Dedifferentiated amniotic fluid mesenchymal stem cell (primary cell): ENCODE results near the gene CDC25A.
"Not testable (repeated sequence)": the region's sequence is repeated elsewhere in the genome, so short reads cannot be mapped to it uniquely, and the experiment has no call there.

Source experiments
- DNase-seq: peaks from one replicate; pipeline ENCODE4 v3.0.0-alpha.2; 2016; ENCODE audit errors: extremely low spot score

Gene CDC25A

DNA sequence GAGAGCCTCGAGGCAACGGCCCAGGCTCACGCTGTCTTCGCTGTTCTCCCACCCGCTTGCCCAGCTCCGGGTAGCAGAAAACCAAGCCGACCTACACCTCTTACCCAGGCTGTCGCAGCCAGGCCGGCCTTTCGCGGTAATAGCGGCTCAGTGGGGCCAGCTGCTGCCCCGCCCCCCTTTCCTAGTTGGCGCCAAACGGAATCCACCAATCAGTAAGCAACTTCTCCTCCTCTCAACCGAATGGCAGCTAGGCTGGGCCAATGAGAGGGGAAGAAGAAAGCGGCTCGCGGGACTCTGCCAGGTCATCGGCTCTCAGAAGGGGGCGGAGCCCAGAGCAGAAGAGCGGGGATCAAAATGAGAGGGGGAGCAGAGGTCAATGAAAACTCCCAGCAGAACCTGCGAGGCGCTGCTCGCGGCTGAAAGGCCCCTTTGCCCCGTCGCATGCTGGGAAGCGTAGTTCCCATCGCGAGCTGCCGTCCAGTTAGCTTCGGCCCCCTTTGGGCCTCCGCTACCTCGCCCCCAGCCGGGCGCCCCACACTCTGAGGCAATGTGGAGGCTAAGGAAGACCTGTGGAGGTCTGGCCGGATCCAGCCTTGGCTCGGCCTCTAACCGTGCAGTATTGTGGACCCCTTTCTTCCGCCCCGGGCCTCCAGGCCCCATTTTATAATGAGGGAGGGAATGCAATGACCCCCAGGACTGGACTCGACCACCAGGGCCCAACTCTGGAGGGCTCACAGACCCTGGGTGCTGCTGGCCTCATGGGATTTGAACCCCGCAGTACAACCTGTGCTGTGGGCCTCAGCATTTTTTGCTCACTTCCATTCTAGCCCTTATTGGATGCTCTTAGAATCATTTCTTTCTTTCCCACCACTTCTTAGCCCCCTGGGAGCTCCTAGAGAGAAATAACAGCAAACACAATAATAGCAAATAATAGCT is at the start of gene CDC25A:
CDC25A (minus strand) TSS at position 152 of the 936 bp plus-strand sequence. CDS start 470 bp downstream, outside the sequence.
- peak; percentile 98 for DNase-seq

GRCh38 chr3:48236531-48236930 is 48.3 kb upstream of the CDC25A start:
- no peak for DNase-seq

- DNase-seq = no peak
Measured at GRCh38 chr3:48233542-48233941, 45.3 kb upstream of the CDC25A start.

DNA sequence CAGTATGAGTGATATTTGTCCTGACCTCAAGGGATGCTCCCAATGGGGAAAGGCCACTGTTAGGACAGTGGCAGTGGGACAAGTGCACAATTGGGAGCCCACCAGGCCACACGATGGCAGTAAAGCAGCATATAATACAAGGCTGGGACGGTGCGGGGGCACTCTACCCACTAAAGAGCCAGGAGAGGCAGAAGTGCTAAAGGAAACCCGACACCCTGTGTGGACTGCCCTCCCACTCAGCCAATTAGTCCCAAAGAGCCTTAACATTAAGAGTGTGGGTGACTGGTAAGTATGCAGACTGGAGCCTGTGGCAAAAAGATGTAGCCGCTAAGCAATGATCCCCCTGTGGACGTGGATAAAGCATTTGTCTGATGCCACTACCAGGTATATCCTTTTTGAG is 44.5 kb upstream of the CDC25A start:
- DNase-seq = peak; percentile 31

DNA sequence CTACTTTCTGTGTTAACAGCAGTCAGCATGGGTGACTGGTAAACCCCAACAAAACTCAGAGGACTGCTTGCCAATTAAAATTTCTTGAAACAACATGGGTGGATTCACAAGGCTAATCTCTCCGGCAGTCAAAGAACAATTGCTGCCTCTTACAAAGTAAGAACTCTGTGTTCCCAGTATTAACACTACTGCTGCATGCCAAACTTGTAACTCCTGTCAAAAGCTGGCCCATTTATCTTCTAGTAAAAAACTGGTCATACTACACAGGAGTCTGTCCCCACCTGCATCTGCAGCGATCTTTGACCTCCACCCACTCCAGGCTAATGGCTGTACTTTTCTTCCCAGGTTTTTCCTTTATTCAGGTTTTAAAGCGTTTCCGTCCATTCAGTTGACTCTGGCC is 44.0 kb upstream of the CDC25A start:
- DNase-seq = no peak

GRCh38 chr3:48226939-48227338 is 38.7 kb upstream of the CDC25A start:
- DNase-seq = no peak

DNA sequence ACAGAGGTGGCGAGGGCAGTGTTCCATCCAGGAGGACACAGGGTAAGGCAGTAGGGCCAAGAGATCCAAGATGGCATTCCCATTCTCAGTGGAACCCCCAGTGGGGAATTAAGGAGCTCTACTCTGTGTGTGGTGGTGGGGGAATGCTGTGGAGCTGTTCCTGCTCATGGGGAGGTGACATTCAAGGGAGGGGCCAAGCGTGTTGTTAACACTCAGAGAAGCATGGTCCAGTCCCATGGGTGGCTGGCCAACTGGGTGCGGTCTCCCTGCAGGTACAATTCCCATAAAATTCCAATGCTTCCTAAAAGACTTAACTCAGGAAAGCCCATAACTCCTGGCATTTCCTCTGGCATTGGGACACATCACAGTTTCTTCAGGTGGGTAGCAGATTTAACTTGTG is 37.4 kb upstream of the CDC25A start:
- no peak for DNase-seq

GRCh38 chr3:48222616-48223513 is 34.6 kb upstream of the CDC25A start, which contains the start of gene CAMP:
Gene CAMP (plus strand): TSS chr3:48223495. CDS start chr3:48223512, 17 bp downstream.
- peak; percentile 19 for DNase-seq

DNA sequence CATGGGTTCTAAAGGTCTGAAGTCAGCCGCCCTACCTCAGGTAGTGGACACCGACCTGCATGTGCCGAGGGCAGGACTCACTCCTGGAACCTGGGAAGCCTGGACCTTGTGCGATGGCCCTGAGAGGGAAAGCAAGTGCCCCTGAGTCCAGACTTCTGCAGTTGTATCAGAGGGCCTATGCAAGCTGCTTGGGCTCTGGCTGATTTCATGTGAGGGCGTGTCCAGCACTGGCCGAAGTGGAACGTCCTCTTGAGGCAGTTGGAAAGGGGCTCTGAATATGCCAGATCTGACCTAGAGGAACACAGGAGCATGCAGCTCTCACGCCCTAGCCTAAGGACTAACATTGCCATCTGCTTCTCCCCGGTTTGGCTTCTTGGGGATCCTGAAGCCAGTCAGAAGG is 32.5 kb upstream of the CDC25A start:
- DNase-seq = no peak

- no peak for DNase-seq
Measured at GRCh38 chr3:48219543-48219942, 31.3 kb upstream of the CDC25A start.

DNA sequence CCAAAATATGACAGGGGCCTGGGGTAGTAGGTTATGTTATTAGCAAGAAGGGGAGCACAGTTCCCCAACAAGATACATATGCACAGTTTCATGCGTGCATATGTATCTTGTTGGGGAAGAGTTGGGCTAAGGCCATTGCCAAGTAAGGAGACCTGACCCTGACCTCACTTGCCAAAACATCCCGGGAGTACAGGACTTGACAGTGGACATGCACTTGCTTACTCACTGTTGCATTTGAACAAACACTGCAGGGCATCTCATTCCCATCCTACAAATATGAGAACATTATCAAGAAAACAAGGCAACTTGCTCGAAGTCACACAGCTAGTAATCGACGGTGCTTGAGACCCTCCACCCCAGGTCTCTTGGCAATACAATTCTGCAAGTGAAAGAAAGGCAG is 30.3 kb upstream of the CDC25A start:
- no peak for DNase-seq

DNA sequence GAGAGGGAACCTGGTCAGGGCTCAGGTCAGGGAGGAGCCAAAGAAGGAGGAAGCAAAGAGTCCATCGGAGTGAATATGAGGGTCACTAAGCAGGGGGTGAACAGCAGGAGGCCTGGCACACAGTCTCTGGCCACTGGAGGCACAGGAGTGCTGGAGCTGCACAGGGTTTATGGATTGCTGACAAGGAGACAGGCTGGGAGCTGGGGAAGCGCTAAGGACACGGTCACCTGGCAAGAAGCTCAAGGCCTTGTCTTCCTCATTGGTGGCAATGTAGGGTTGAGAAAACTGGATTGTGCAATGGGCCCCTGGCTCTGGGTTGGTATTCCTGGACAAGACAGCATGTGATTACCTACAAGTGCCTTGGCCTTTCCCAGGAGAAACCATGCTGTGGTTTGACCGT is 29.2 kb upstream of the CDC25A start:
- no peak for DNase-seq

DNA sequence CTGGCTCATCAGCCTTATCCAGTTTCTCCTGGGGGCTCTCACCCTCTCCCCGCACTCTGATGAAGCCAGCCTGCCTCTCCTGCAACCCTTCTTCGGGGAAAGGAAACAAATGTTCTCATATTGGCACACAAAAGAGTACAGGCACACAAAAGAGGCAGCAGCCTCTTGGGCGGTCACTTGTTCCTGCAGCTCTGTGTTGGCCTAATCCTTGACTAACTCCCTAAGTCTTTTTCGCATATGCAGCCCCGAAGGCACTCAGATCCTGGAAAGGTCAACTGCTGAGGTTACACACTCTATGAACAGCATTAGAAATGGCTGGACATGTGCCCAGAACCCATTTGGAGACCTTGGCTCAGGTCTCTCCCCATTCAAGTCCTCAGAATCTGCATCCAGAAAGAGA is 27.7 kb upstream of the CDC25A start:
- DNase-seq = no peak

DNA sequence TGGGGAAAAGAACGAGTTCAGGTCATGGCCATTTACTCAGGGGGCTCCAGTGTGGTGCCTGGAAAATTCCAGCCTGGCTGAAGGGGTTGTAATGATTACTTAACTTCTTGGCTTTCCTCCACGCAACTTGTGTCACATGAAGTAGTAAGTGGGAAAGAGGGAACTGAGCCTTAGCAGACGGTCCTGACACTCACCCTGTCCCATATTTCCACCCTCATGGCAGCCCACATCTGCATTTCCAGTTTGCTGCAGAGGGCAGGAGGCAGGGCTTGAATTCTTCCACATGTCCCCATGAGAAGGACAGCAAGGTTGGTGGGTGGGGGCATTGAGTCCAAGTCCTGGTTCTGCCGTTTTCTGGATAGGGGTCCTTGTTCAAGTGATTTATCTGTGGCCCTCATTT is 27.2 kb upstream of the CDC25A start:
- no peak for DNase-seq

GRCh38 chr3:48215019-48215418 is 26.8 kb upstream of the CDC25A start:
- DNase-seq = no peak

DNA sequence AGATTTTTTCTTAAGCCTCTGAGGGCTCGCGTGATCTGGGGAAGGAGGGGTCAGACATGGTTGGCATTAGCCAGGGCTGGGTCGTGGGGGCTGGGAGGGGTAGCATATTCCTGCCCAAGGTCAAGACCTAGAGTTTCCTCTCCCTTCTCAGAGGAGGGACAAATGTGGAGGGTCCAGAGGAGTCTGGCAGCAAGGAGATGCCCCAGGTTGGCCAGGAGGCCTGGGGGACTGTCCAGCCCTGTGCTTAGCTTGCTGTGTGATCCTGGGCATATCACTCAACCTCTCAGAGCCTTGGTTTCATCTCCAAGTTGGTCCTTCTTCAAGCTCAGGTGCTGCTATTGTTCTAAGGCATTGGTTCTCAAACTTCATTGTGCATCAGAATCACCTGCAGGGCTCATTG is 26.0 kb upstream of the CDC25A start:
- no peak for DNase-seq

DNA sequence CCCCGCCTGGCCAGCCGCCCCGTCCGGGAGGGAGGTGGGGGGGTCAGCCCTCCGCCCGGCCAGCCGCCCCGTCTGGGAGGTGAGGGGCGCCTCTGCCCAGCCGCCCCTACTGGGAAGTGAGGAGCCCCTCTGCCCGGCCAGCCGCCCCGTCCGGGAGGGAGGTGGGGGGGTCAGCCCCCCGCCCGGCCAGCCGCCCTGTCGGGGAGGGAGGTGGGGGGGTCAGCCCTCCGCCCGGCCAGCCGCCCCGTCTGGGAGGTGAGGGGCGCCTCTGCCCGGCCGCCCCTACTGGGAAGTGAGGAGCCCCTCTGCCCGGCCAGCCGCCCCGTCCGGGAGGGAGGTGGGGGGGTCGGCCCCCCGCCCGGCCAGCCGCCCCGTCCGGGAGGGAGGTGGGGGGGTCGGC is 23.6 kb upstream of the CDC25A start:
- DNase-seq = not testable (repeated sequence)

DNA sequence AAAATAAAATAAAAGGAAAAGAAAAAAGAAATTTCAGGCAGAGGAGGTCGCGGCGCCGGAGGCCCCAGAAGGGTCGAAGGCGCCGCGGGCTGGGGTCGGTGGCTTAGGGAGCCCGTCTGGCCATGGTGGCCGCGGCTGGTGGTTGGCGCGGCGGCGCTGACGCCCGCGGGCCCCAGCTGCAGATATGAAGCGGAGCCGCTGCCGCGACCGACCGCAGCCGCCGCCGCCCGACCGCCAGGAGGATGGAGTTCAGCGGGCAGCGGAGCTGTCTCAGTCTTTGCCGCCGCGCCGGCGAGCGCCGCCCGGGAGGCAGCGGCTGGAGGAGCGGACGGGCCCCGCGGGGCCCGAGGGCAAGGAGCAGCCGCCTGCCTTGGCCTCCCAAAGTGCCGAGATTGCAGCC is 22.3 kb upstream of the CDC25A start:
- DNase-seq = not testable (repeated sequence)

DNA sequence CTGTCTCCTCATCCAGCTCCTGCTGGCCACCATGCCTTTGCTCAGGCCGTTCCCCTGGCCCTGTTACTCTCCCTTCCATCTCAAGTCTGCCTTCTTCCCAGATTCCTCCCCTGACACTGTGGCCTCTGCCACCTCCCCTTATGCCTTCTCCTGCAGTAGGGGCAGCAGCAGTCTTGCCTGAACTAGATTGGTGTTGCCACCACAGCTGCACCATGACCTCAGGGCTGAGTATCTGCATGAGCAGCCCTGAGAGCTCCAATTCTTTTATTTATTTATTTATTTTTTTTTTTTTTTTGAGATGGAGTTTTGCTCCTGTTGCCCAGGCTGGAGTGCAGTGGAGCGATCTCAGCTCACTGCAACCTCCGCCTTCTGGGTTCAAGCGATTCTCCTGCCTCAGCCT is 21.2 kb upstream of the CDC25A start:
- DNase-seq = no peak

GRCh38 chr3:48208076-48208475 is 19.9 kb upstream of the CDC25A start:
- no peak for DNase-seq

DNA sequence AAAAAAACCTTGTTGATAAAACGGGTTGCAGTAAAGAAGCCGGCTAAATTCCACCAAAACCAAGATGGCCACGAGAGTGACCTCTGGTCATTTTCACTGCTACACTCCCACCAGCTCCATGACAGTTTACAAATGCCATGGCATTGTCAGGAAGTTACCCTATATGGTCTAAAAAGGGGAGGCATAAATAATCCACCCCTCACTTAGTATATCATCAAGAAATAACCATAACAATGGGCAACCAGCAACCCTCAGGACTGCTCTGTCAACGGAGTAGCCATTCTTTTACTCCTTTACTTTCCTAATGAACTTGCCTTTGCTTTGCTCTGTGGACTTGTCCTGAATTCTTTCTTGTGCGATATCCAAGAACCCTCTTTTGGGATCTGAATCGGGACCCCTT is 14.4 kb upstream of the CDC25A start:
- no peak for DNase-seq

DNA sequence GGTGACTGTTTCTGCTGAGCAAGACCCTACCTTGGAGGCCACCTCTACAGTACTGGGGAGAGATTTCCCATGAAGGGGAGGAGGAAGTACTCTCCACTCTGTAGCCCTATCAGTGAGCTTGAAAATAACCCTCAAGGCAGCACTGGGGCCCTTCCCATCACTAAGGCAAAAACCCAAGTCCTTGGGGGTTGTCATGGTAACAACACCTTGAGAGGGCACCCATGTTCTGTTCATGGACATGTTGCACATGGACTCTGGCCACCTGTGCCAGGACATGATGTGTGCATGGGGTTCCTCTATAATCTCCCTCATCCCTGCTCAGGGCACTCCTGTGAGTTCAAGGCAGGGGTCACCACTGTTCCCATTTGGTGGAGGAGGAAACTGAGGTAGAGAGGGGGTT is 10.9 kb upstream of the CDC25A start:
- DNase-seq = no peak

GRCh38 chr3:48196611-48197010 is 8.4 kb upstream of the CDC25A start:
- DNase-seq = no peak
